Hepatocyte (in vitro differentiated cells): ENCODE results near the gene ZNF593.

Experiments used
- CTCF ChIP-seq: fragments of 200-600 bp; sonication (generic); IDR thresholded peaks from 2 replicates; pipeline ENCODE4 v1.5.1; 2016; ENCODE audit warnings: antibody characterized with exemption, mild to moderate bottlenecking; ENCODE audit not compliant: poor library complexity
- EZH2phosphoT487 ChIP-seq: fragments of 200-600 bp; sonication (generic); IDR thresholded peaks from one replicate; pipeline ENCODE4 v1.6.1; 2018; ENCODE audit warnings: antibody characterized with exemption, mild to moderate bottlenecking, low read depth, moderate library complexity; ENCODE audit not compliant: unreplicated experiment, severe bottlenecking

- TF ChIP-seq CTCF: no peak
- TF ChIP-seq EZH2phosphoT487: no peak
These were observed 43.2 kb upstream of the ZNF593 start for GRCh38 chr1:26126321-26127084.
